ENCODE results near the gene SYNDIG1L.
"Not testable (repeated sequence)": the region's sequence is repeated elsewhere in the genome, so short reads cannot be mapped to it uniquely, and the experiment has no call there.

Gene SYNDIG1L

GRCh38 chr14:74394549-74394948, 31.5 kb downstream of the SYNDIG1L start:
- no peak overlapping the region for H3K4me3 ChIP-seq (ENCODE audit: low read depth, low read length)
- TF ChIP-seq CTCF (IDR thresholded peaks at IDR 0.05; ENCODE audit: borderline replicate concordance, insufficient read depth, low read depth, low read length), result no peak

- H3K4me3 ChIP-seq (ENCODE audit: low read depth, low read length), result no peak overlapping the region
- no peak for TF ChIP-seq CTCF (IDR thresholded peaks at IDR 0.05; ENCODE audit: borderline replicate concordance, insufficient read depth, low read depth, low read length)
Measured at GRCh38 chr14:74392616-74393570, 33.1 kb downstream of the SYNDIG1L start.

- H3K4me3 ChIP-seq (ENCODE audit: low read depth, low read length), result no peak overlapping the region
- TF ChIP-seq CTCF (IDR thresholded peaks at IDR 0.05; ENCODE audit: borderline replicate concordance, insufficient read depth, low read depth, low read length), result no peak
Measured at GRCh38 chr14:74391479-74391878, 34.5 kb downstream of the SYNDIG1L start.

- not testable (repeated sequence) for H3K4me3 ChIP-seq (ENCODE audit: low read depth, low read length)
Measured at GRCh38 chr14:74390505-74390904, 35.5 kb downstream of the SYNDIG1L start.

- TF ChIP-seq CTCF (IDR thresholded peaks at IDR 0.05; ENCODE audit: borderline replicate concordance, insufficient read depth, low read depth, low read length), result no peak
- no peak overlapping the region for H3K4me3 ChIP-seq (ENCODE audit: low read depth, low read length)
Measured at GRCh38 chr14:74389980-74390379, 36.0 kb downstream of the SYNDIG1L start.

GRCh38 chr14:74382231-74382630, 43.8 kb downstream of the SYNDIG1L start:
- TF ChIP-seq CTCF (IDR thresholded peaks at IDR 0.05; ENCODE audit: borderline replicate concordance, insufficient read depth, low read depth, low read length), result no peak
- no peak overlapping the region for H3K4me3 ChIP-seq (ENCODE audit: low read depth, low read length)

GRCh38 chr14:74381571-74381970, 44.4 kb downstream of the SYNDIG1L start:
- H3K4me3 ChIP-seq (ENCODE audit: low read depth, low read length), result not testable (repeated sequence)

- no peak overlapping the region for H3K4me3 ChIP-seq (ENCODE audit: low read depth, low read length)
- no peak for TF ChIP-seq CTCF (IDR thresholded peaks at IDR 0.05; ENCODE audit: borderline replicate concordance, insufficient read depth, low read depth, low read length)
Measured at GRCh38 chr14:74380845-74381244, 45.2 kb downstream of the SYNDIG1L start.
